Activated CD4-positive, alpha-beta T cell treated with anti-CD3 and anti-CD28 coated beads, Interleukin-2, amount 50 U/mL, for 24 hours (primary cell): ENCODE results near the gene DRC3.

Experiments
- DNase-seq, 2 donors: peaks; one replicate each; pipeline ENCODE4 v3.0.0-alpha.2; 2020; ENCODE audit warnings: low read depth in 1 of 2, low spot score in 1 of 2

The DRC3 gene

DNA sequence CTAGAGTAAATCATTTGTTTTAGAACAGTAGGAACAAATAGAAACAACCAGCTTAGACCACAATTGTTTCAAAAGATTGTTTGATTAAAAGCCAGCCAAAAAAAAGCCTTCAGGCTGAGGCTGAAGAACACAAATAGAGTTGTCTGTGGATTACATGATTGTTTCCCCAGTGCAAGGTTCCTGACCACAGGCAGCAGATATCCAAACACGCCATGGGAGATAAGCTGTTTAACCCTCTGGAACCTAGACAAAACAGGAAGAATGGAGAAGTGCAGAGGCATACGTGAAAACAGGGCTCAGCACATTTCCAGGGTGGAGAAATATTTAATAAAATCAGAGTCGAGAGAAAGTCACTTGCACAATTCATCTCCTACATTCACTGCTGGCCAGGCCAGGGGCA, 45.3 kb downstream of the DRC3 start:
- DNase-seq, result no peak

DNA sequence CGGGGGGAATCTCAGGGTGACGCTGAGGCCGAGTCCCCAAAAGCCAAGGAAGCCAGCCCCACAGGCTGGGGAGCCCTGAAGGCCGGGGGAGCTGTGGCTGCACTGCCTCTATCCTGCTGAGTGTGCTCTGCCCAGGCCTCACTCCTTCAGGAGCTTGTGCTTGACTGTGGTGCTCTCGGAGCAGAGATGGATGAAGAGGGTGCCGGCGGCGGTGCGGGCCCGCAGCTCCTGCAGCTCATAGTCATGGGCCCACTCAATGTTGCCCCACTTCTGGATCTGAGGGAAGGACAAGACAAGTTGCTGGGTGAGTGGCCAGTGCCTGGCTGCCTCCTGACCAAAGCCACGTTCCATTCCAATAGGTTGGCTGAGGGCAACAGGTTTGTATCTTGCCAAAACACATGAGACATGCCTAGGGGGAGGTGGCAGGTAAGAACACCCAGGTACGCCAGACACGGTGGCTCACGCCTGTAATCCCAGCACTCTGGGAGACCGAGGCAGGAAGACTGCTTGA, 45.8 kb downstream of the DRC3 start:
- DNase-seq, result no peak

DNA sequence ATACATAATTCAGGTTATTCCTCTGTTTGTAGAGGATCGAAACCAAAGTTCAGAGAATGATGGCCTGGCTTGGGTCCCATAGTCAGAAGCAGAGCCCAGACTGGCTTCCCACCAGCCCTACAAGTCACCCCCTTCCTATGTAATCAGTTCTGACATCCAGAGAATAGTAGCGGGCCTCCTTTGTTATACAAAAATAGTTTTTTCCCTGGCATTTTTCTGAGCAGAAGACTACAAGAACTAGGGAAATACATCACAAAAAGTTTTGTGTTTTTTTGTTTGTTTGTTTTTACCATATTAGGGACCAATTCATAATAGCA, 47.1 kb downstream of the DRC3 start:
- no peak for DNase-seq

DNA sequence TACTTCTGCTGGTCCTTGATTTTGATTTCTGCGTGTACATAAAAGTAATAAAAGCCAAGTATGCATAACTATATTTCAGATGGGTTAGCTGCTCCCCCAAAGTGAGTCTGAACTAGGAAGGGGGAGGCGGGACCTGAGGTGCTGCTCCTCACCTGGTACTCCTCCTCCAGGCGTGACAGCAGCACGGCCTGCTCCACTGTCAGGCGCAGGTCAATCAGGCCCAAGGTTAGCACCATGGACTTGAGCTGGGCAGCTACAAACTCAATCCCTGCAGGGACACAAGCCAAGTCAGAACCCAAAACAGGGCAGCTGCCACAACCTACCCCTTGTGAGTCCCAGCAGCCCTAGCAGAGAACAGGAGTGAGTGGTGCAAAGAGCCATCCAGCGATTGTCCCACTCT, 48.3 kb downstream of the DRC3 start:
- DNase-seq, result no peak

DNA sequence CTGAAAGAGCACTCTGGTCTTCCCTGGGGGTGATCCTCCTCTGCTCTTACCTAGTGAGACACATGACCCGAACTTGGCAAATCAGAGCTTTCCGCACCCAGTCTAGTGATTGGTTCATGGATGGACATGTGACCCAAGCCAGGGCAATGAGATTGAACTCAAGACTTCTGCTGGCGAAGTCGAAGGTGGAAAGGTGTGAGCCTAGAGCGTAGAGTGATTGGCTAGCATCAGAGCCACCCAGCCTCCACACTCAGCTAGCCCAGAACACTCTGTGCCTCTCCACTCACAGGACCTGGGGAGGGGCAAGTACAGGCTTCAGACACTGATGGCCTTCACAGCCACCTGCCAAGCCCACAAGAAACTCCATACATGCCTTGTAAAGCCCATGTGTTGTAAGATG, 48.7 kb downstream of the DRC3 start:
- no peak for DNase-seq

DNA sequence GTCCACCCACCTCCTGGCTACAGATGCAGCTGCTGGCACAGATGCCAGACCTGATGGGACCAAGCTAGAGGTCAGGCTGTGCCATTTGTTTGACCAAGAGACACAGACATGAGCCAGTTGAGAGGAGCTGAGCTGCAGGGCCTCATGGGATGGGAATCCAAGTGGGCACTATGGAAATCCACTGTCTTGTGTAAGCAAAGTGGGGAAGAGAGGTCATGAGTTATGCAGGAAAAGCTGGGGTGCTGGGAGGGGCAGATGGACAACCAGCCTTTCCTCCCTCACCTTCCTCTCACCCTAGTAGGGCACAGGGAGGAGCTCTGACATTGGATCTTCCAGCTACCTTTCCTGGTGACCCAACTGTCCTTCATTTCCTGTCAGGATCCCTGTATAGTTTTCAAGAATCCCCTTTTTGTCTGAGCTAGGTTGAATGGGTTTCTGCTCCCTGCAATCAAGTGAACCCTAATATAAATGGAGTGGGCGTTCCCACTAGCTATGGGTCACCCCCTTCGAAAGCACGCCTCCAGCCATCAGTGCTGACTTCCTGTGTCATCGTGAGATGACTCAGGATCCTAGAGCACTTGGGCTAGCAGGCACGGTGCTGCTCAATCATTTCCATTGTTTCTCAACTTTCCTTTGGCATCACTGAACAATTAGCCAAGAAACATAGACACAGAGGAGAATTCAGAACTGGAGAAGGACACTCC, 52.7 kb downstream of the DRC3 start:
- no peak for DNase-seq

DNA sequence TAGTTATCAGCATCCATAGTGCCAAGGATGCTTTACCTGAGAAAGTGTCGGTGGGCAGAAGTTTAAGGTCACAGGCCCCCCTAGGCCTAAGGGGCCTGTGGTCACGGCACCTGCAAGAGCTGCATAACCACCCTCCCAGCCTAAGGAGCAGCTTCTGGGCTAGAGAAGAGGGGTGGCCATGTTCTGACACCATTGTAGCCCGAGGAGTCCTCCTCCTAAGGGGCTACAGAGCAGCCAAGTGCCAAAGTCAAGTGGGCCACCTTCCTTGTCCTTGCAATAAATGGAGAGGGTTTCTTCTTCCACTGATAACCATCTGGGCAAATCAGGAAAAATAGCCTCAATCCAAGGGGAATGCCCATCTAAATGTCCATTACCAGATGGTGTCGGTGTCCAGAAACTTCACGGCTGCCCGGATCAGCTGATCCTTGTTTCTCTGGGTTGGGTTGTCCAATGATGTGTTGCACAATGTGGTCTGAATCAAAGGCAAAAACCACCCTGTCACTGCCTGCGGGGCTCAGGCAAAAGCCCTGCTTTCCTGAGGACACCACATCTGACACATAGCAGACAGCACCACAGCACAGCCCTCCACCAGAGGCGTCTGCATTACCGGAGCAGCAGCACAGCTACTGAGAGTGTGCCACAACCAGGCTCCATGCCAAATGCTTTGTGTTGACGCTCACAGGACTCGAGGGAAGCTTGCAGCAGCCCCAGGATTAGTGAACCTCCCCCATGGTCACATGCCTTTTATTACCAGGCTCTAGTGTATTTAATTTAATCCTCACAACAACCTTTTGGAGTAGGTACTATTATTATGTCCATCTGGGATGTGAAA, 53.5 kb downstream of the DRC3 start:
- DNase-seq, result no peak

DNA sequence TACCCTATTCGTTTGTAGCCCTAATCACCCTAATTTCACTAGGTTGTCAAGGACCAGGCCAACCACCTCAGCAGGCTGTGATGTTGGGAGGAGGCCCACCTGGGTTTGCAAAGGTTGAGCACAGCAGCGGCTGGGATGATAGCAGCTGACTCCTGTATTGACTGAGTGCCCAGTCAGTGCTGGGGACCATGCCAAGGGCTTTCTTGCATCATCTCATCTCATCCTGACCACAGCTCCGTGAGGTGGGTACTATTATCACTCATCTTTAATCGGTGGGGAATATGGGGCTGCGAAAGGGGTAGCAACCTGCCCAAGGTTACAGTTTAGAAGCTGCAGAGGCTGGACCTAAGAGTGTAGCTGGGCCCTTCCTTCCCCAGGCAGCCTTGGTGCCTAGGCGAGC, 54.6 kb downstream of the DRC3 start:
- DNase-seq, result no peak

DNA sequence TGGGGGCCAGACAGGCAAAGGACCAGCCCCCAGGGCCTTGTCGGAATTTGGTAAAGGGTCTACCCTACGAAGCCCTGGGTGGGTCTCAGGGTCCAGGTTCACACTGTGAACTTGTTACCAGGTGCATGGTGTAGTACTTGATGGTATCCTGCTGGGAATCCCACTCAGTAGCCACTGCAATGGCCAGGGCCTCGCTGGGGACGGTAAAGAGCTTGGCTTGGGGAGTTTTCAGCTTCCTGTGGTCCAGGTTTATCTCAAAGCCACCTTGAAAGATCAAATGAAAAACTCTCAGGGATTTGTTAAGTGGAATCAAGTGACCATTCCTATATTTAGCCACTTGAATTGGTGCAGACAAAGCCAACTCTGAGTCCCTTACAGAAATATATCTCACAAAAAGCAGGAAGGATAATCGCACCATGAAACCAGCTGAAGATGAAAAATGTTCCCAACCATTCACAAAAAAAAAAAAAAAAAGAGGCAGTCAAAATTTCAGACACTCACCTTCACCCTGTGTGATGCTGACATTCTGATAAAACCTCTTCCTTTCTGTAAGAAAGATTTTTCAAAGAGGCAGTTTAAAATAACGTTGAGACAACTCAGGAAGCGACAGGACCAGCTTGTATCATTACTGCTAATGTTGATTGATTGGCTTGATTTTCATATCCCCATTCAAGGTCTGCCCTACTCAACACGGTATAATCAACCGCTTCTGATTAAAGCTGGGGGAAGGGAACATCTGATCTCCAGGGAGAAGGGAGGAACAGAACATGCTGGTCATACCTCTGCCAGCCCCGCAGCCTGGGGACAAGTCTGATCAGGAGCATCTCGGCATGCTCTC, 55.7 kb downstream of the DRC3 start:
- DNase-seq, result no peak

DNA sequence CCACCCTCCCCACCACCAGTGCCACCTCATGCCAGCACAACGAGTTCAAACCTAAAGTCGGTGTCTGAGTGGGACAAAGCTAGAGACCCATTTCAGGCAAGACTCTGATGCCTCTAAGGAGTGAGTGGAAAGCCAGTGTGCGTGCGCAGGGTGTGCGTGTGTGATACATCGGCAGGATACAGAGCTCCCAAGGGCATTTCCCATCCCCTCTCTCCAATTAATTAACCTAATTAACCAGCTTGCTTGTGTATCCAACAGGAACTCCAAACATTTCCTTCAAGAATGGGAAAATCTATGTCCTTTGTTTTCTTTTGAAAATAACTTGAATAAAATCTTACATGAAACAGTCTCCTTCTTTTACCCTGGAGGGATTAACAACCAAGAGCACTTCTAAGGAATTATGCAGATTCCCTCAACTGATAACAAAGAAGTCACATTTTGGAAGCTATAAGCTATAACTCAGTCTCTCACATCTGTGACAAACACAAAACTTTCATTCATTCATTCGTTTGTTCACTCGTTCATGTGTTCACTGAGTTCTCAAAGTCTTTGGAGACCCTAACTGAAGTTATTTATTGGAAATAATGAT, 56.4 kb downstream of the DRC3 start:
- DNase-seq, result no peak

DNA sequence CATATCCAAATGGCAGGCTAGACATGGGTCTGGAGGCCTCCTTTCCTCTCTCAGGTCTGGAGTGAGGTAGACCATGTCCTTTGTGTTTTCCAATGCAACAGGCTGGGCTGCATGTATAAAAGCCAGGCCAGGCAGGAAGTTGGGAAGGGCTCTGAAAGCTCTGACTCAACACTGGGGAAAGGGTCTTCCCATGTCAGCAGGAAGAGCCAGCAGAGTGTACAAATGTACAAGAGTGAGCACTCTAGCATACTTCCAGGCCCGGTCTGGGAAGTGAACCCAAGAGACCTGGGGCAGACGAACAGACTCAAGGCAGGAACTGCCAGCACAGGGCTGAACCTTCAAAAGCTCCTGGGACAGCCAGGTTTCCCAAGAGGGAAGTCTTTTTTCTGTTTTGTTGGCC, 59.3 kb downstream of the DRC3 start:
- no peak for DNase-seq

DNA sequence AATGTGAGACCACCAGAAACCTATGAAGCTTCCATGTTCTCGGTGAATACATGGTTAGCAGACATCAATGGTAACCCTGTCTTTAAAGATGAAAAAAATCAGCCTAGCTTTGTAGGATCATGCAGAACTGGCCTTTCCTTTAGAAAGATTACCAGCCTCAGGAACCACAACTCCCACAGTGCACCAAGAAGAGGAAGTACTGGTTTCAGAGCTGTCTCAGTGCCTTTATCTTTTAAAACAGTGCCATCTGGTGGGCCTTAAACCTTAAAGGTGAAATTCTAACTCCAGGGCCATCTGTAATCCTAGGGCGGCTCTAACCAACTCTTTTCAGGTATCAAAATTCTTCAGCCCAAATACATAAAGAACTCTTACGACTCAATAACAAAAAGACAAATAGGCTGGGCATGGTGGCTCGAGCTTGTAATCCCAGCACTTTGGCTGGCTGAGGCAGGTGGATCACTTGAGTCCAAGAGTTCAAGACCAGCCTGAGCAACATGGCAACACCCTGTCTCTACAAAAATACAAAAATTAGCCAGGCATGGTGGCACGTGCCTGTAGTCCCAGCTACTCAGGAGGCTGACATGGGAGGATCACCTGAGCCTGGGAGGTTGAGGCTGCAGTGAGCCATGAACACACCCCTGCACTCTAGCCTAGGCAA, 60.9 kb downstream of the DRC3 start:
- peak in 1 of 2 donors; percentile 63 for DNase-seq

DNA sequence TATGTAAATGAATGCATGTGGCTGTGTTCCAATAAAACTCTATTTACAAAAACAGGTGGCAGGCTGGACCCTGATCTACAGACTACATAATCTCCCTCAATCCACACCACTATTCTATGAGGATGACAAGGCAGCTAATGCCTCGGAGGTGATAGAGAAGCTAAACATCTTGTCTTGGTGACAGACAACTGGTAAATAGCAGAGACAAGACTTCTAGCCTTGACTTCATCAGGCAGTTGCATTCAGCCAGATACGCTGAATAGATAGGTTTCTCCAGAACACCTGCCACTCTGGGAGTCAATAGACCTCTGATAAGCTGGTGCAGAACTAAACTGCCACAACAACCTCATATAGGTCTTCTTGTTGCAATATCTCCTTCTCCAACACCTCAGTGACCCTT, 63.0 kb downstream of the DRC3 start:
- no peak for DNase-seq

DNA sequence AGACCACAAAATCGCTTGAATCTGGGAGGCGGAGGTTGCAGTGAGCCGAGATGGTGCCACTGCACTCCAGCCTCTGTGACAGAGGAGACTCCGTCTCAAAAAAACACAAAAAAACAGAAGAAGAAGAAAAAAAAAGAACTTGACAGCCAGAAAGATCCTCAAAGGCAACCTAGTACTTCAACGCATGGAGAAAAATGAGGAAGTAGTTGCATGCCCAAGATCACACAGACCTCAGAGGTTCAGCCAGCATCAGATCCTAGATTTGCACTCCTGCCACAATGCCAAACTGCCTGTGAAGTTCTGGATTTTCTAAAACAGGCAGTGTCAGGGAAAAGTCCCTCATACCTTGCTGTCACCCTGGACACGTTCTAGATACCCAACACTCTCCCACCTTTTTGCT, 64.8 kb downstream of the DRC3 start:
- no peak for DNase-seq

DNA sequence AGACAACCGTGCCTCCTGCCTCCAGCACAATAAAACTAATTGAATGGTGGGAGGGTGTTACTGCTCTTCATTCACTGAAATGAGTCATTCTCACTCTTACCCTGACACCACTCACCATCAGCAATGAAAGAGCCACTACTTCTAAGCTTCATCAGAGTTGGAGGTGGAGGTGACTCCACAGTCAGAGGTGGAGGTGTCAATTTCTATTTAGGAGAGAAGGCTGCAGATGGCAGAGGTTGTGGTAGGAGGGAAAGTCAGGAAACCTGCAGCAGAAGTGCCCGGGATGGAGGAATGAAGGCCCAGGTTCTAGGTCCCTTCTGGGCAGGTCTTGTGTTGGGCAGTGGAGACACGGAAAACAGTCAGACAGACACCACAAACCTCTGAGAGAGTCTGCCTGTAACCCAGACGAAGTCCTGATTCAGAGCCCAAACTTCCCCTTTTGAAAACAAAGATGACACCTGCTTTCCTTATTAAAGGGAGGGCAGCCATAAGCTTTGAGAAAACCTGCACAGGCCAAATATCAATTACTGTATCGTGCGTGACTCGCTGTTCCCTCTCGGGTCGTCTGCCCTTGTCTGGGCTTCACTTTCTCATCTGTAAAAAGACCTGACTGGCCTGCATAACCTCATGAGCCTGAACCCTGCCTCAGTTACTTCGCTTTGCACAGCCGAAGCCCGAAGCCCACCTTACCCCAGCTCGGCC, 65.6 kb downstream of the DRC3 start:
- peak; percentile 19 to 39 for DNase-seq

DNA sequence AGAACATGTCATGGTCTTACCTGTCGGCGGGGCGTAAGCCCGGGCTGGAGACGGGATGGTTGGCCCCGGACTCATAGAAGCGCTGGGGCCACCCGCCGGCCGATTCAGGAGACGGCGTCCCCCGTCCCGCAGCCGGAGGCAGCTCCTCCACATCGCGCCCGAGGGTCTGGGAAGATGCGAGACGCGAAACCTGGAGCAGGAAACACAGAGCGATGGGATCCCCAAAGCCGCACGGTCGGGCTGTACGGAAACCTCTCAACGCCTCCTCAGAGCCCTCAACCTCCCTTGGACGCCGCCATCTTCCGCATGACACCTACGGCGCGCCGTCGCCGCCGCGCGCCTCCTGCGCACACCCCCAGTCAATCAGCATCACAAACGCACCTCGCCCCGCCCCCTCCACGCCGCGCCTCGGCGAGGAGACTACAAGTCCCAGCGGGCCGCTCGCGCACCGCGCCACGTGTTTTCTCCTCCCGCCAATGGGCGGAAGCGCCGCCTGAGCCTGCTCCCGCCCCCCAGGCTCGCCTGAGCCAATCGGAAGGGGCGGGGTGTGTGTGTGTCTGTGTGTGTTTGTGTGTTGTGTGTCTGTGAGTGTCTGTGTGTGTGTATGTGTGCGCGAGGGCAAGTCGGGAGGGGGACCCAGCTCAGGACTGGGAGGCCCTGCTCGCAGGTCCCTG, 66.3 kb downstream of the DRC3 start, which contains the start of the genes ATPAF2 and GID4:
Gene ATPAF2, minus strand, starts transcription at position 308 of the 674 bp plus-strand sequence. Its CDS starts 155 bp downstream, at position 153.
Gene GID4, plus strand, starts transcription at position 548 of the 674 bp plus-strand sequence. Its CDS starts 57 bp downstream, at position 605.
- peak; percentile 98 to 99 for DNase-seq

DNA sequence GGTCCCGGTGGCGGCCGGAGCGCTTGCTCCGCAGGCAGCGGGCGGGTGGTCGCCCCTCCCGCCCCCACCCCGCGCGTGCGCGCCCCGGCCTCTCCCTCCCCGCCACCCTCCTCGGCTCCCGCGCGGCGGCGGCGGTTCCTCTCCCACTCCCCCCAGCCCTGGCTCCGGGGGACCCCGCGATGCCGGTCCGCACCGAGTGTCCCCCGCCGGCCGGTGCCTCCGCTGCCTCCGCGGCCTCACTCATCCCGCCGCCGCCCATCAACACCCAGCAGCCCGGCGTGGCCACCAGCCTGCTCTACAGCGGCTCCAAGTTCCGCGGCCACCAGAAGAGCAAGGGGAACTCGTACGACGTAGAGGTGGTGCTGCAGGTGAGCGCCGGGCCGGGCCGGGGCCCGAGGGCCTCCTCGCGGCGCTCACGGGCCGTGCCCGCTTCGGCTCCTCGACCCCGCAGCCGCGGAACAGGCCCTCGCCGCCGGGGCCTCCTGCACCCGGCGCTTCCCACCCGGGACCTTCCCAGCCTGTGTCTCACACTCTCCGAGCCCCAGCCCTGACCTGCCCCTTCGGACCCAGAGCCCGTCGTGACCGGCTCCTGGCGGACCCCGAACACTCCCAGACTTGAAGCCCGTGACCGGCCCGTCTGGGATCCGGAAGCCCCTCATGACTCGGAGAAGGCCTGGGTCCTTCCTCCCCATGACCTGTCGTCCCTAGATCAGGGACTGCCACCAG, 67.0 kb downstream of the DRC3 start:
- no peak for DNase-seq

DNA sequence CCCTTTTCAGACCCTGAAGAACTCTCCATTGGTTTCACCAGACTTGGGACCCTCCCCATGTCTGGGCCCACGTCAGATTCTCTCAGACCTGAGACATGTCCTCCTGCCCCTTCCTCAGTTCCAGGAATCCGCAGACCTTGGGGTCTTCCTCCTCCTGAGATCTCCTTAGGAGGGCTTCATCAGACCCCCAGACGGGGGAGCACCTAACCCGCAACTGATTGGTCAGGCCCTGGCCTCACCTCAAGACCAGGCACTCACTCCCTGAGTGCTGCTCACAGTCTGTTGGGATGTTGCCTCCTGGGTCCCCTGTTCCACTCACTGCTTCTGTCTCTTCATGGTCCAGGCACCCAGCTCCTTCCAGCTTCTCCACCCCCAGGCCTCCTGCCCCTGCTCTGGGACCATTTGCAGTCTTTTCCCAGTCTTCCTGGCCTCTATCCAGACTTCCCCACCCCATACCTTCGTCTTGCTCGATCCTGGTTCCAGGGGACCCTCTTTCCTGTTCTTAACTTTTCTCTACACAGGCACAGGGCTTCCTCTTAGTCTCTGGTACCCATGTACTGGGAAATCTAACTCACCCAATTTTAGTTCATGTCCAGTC, 67.7 kb downstream of the DRC3 start:
- no peak for DNase-seq
